Stimulated activated CD4-positive, alpha-beta T cell treated with anti-CD3 and anti-CD28 coated beads, Interleukin-2, amount 100 ng/mL, for 48 hours (primary cell): ENCODE results near the gene TAGLN3.
A peak's percentile ranks its signal among the peaks of the same experiment; 100 is the strongest.

Source experiments
- DNase-seq, 2 donors: peaks; one replicate each; pipeline ENCODE4 v3.0.0-alpha.2; 2020

TAGLN3 gene

DNA sequence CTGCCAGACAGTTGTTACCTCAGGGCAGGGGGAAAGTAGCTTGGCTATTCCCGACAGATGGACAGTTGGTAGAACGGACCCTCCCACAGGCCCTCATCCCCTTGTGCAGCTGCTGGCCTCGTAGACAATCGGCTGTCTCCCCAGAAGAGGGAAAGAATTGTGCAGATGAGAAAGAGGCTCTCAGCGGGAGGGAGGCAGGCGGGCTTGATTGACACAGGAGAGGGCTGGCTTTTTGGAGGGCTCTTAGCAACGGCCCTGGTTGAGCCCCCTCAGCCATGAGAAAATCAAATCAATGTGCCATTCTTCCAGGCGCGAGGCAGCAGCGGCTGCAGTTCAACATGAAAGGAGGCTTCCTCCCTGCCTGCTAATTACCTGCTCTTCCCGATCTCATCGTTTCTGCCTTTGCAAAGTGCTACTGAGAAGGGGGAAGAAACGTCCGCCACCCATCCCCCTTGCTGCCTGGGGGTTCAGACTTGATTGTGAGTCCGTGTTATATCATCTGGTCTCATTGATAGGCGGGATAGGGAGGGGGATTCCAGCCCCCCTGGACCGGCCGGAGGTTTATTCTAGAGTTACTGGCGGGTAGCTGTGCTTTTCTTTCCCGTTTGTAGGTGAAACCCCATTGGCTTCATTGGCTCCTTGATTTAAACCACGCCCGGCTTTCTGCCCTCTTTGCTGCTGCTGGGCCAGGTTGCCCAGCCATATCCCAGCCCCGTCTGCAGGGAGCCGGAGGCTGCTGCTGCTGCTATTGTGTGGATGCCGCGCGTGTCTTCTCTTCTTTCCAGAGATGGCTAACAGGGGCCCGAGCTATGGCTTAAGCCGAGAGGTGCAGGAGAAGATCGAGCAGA, at the start of gene TAGLN3:
TAGLN3 (plus strand) TSS at position 287 of the 848 bp plus-strand sequence; CDS start at position 788, 501 bp downstream.
- no peak for DNase-seq

GRCh38 chr3:111949712-111950111, 49.0 kb upstream of the TAGLN3 start:
- no peak for DNase-seq

DNA sequence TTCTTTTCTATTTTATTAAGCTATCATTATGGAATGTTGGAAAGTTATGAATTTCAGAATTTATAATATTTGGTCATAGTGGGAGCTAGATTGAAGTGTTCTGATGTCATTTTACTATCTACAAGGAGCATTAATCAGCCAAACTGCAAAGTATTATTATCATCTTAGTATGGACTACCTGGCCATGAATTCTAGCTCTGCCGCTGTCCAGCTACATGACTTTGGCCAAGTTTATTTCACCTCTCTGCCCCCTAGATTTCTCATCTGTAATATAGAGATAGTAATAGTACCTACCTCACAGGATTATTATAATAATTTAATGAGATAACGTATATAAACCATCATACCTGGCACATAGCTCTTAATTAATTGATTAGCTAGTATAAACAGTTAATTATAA, 47.7 kb upstream of the TAGLN3 start:
- no peak for DNase-seq

- no peak for DNase-seq
These were observed 46.6 kb upstream of the TAGLN3 start for GRCh38 chr3:111952086-111952485.

DNA sequence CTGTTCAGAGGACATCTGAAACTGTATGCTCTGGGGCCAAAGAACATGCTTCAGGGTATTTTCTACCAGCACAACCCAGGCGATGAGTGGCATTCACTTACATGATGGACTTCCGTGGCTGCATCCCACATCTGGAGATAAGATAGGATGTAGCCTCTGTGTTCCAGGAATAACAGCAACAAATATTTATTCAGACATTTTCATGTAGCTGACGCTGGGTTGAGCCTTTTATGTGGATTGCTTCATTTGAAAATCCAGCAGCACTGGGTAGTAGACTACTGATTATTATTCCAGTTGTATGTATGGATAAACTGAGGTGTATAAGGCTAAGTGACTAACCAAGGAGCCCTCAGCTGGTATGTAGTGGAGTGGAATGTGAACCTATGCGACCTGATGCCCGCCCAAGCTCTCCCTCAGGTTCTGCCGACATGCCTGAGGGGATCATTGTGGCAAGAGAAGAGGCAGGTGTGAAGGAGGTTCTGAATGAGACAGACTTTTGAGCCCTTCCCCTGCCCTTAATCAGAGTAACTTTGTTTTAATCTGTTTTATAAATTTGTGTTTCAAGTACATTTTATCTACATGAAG, 45.8 kb upstream of the TAGLN3 start:
- no peak for DNase-seq

DNA sequence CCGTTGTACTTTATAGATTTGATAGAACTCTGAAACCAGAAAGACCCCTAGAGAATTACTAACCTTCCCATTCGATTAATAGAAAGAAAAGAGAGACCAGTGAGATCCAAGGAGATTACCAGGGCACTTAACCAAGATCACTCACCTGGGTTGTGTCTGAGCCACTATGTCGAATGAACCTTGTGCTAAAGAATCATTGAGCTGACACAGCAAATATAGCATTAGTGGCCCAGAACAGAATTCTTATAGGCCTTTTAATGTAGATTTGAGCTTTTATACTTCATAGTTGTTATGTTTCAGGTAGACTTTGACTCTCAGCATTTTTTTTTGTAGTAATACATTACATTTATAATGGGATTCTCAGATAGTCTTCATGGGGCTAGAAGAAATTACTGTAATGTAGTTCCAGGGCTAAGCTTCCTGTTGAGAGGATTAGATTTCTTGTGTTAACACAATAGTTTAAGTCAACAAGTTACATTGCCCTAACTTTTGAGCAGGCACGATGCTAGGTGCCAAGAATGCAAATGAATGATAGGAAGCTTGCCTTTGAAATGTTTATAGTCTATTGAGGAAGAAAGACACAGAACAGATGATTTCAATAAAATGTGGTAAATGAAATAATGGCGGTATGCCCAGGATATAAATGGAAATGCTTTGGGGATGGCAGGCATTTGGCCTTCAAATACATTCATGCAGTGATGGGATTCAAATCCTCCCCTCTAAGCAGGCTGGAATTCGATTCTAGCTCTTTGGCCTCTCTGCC, 44.3 kb upstream of the TAGLN3 start:
- no peak for DNase-seq

GRCh38 chr3:111955876-111956275, 42.8 kb upstream of the TAGLN3 start:
- no peak for DNase-seq

GRCh38 chr3:111956449-111956848, 42.3 kb upstream of the TAGLN3 start:
- no peak for DNase-seq

DNA sequence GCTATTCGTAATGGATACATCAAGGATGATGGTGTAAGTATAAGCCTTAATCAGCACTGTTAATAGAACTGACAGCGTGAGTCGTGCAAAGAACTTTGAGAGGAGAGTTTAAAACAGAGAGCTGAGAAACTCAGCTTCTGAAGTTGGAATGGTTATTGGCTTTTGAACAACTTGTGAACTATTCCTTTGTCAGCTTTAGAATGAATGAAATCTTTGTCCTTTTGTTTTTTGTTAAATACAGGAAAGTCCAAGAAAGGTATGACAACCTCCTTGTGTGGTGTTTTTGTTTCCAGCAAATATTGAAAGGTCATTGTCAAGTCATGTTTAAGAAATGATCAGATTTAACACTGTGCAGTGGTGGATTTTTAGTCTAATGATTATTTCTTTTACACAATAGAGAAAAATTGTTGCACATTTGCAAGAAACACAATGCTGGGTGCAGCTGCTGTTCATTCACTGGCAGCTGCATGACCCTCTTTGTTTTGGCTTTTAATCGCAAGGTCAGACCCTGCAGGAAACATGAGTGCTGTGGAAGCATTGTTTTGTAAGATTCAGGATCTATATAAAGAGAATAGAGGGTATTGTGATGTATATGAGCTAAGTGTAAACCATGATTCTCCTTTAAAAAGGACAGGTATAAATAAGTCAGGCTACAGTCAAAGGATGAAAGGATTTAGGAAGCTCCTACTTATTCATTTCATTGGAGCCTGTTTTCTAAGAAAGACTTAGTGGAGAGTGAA, 41.6 kb upstream of the TAGLN3 start:
- DNase-seq = no peak

DNA sequence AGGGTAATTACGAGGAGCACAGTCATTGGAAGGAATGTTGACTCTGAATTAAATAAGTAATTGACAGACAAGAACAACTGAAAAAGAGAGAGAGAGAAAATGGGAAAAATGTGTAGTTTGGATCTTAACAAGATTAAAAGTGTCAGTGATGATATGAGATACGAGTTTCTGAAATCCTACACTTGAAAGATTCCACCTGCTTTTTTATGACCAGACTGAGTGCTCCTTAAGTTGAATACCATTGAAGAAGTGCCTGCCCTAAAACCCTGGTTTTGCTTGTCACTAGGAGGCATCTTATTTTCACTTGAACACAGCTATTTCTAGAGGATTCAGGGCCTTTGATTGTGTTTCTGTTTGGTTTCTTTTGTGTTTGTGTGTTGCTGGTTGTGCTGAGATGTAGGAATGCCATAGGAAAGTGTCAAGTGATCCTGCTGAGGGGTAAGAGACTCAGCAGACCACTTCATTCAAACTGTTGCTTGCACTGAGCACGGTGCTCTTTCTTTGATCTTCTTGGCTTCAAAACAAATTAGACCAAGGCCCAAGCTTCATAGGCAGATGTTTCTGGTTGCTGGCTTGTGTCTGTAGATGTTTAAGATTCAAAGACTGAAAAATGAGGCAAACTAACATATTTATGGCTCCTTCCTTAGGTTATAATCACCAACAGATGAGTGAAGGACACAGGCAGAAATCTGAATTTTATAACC, 37.1 kb upstream of the TAGLN3 start:
- DNase-seq = no peak

- DNase-seq = no peak
These were observed 35.3 kb upstream of the TAGLN3 start for GRCh38 chr3:111963424-111963823.

DNA sequence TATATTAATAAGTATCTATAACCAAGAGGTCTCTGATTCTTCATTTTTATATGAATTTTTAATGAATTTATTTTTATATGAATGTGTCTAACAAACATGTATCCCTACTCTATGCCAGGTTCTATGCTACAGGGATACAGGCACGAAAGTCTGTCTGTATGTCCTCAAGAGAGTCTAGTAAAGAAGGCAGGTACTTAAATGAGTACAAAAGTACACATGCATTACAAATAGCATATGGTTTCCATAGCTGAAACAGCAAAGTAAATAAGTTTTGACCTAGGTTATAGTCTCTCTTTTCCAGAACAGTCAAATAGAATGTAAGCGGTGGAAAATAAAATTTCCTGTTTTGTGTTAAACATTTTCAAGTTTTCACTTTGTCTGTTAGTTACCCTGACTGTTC, 33.2 kb upstream of the TAGLN3 start:
- DNase-seq = no peak

- DNase-seq = no peak
These were observed 31.7 kb upstream of the TAGLN3 start for GRCh38 chr3:111967068-111967467.

GRCh38 chr3:111967651-111968274, 31.0 kb upstream of the TAGLN3 start:
- peak; percentile 84 to 85 for DNase-seq

DNA sequence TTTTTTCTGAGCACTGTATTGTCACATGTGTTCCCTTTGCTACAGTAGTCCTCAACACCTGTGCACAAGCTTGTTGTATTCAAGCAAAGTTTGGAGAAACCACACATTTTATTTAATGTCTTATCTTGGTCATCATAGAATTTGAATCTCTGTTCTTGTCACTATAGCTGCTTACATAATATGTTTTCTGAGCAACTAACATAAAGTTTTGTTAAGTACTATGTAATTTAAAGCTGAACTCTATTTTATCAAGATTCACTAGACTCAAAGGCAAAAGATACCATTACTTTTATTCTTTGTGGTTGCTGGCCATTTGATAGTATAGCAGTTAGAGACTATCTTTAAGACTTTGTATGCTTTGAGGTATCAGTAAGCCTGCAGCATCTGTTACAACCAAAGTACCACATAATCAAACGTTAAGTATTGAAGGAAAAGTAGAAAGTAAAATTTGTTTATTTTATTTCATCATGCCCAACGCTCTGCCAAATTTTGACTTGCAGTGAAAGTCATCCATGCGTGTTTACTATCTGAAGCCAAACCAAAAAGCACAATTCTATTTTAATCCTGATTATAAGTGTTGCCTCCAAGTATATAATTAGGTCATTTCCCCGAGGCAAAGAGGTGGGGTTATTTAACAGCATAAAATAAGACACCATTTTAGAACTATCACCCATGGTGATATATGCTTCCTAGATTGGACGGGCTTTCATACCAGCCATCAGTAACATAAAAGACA, 30.2 kb upstream of the TAGLN3 start:
- no peak for DNase-seq

GRCh38 chr3:111970376-111970775, 28.3 kb upstream of the TAGLN3 start:
- DNase-seq = no peak

- no peak for DNase-seq
These were observed 27.1 kb upstream of the TAGLN3 start for GRCh38 chr3:111971533-111972130.

DNA sequence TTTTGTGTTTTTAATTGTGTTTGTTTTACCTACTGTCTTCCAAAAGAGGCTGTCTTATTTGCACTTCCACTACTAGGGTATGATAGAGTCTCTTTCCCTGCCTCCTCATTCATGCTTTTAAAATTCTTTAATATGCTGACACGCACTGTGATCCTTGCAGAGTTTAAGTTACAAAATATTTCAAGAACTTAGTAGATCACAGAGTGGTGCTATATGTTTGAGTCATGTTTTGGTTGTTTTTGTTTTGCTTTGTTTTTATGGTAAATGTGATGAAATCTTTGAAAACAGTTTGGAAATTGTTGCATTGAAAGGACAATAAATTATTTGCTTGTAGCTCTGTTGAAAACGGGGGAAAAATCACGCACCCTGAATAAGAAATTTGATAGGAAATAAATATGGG, 25.8 kb upstream of the TAGLN3 start:
- no peak for DNase-seq

DNA sequence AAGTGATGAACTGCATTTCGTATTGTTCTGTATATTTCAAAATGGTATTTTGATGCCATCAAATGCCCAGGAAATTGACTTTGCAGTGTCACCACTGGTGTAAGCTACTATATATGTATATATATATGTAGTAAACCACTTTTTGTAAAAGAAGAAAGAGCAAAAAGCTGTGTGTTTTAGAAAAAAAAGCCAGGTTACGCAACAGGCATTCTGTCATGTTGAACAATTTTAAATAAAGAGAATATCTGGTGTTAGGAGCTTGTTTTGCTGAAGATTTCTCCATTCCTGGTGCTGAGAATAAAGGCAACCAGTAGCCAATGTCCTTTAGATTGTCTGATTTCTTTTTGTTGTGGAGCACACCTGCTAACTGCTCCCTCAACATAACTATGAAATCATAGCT, 23.6 kb upstream of the TAGLN3 start:
- DNase-seq = no peak

- no peak for DNase-seq
These were observed 22.5 kb upstream of the TAGLN3 start for GRCh38 chr3:111976254-111976653.
